H9 (cell line): ENCODE results near the gene PAPLN. TPM values are rescaled to one million over a fixed set of nuclear protein-coding genes. Genes with fewer than 3 reads are reported as not detected.

ENCODE experiments used
- DNase-seq: peaks from one replicate; pipeline ENCODE4 v3.0.0-alpha.2; 2017
- H2AFZ ChIP-seq: one replicate; pipeline ENCODE4 v1.6.1; 2013; ENCODE audit warnings: mild to moderate bottlenecking, low read length, control low read depth, moderate library complexity
- H2AK5ac ChIP-seq: 2 replicates; pipeline ENCODE4 v1.6.1; 2013; ENCODE audit warnings: low read length, control low read depth, mixed read lengths; ENCODE audit not compliant: insufficient read length
- H2BK120ac ChIP-seq: one replicate; pipeline ENCODE4 v1.6.1; 2013; ENCODE audit warnings: low read depth, mild to moderate bottlenecking, low read length, control low read depth, inconsistent platforms; ENCODE audit not compliant: poor library complexity, severe bottlenecking
- H2BK12ac ChIP-seq: 2 replicates; pipeline ENCODE4 v1.6.1; 2013; ENCODE audit warnings: low read length, control low read depth, mixed read lengths, low read depth; ENCODE audit not compliant: insufficient read length
- H2BK15ac ChIP-seq: 2 replicates; pipeline ENCODE4 v1.6.1; 2013; ENCODE audit warnings: low read depth, low read length, control low read depth
- H2BK20ac ChIP-seq: one replicate; pipeline ENCODE4 v1.6.1; 2013; ENCODE audit warnings: low read depth, mild to moderate bottlenecking, low read length, control low read depth, inconsistent platforms; ENCODE audit not compliant: poor library complexity, severe bottlenecking
- H2BK5ac ChIP-seq: 2 replicates; pipeline ENCODE4 v1.6.1; 2013; ENCODE audit warnings: low read length, control low read depth, mixed read lengths; ENCODE audit not compliant: insufficient read length
- H3K14ac ChIP-seq: 2 replicates; pipeline ENCODE4 v1.6.1; 2013; ENCODE audit warnings: low read length, control low read depth; ENCODE audit not compliant: insufficient read depth
- H3K18ac ChIP-seq: 2 replicates; pipeline ENCODE4 v1.6.1; 2013; ENCODE audit warnings: low read depth, mild to moderate bottlenecking, mixed read lengths, low read length, control low read depth; ENCODE audit not compliant: insufficient read length
- H3K23ac ChIP-seq: 2 replicates; pipeline ENCODE4 v1.6.1; 2013; ENCODE audit warnings: low read length, control low read depth, mixed read lengths, low read depth; ENCODE audit not compliant: insufficient read length
- H3K23me2 ChIP-seq: 2 replicates; pipeline ENCODE4 v1.6.1; 2013; ENCODE audit warnings: low read depth, mild to moderate bottlenecking, mixed read lengths, low read length, control low read depth; ENCODE audit not compliant: insufficient read length, poor library complexity, severe bottlenecking
- H3K27ac ChIP-seq: 2 replicates; pipeline ENCODE4 v1.5.1; 2013; ENCODE audit warnings: low read length, control low read depth, mixed read lengths, low read depth; ENCODE audit not compliant: insufficient read length
- H3K27me3 ChIP-seq: 2 replicates; pipeline ENCODE4 v1.6.1; 2013; ENCODE audit warnings: low read length, control low read depth, inconsistent platforms; ENCODE audit not compliant: insufficient read depth
- H3K4ac ChIP-seq: 2 replicates; pipeline ENCODE4 v1.6.1; 2013; ENCODE audit warnings: low read depth, mild to moderate bottlenecking, control low read depth, inconsistent platforms, low read length, moderate library complexity
- H3K4me1 ChIP-seq: 2 replicates; pipeline ENCODE4 v1.6.1; 2013; ENCODE audit warnings: low read length, control low read depth, inconsistent platforms; ENCODE audit not compliant: insufficient read depth
- H3K4me2 ChIP-seq: 2 replicates; pipeline ENCODE4 v1.6.1; 2013; ENCODE audit warnings: low read length, control low read depth, mixed read lengths; ENCODE audit not compliant: insufficient read length, insufficient read depth
- H3K56ac ChIP-seq: 2 replicates; pipeline ENCODE4 v1.6.1; 2013; ENCODE audit warnings: low read depth, mild to moderate bottlenecking, mixed read lengths, low read length, control low read depth; ENCODE audit not compliant: insufficient read length
- H3K79me1 ChIP-seq: 2 replicates; pipeline ENCODE4 v1.6.1; 2013; ENCODE audit warnings: low read depth, mild to moderate bottlenecking, moderate library complexity, low read length, control low read depth, inconsistent platforms; ENCODE audit not compliant: insufficient read depth, poor library complexity, severe bottlenecking
- H3K79me2 ChIP-seq: 2 replicates; pipeline ENCODE4 v1.6.1; 2013; ENCODE audit warnings: low read length, control low read depth, inconsistent platforms; ENCODE audit not compliant: insufficient read depth
- H3K9ac ChIP-seq: 2 replicates; pipeline ENCODE4 v1.6.1; 2013; ENCODE audit warnings: low read length, control low read depth, mixed read lengths; ENCODE audit not compliant: insufficient read length; ENCODE audit errors: extremely low read depth
- H3K9me3 ChIP-seq: one replicate; pipeline ENCODE4 v1.6.1; 2013; ENCODE audit warnings: low read depth, low read length, inconsistent platforms; ENCODE audit not compliant: control insufficient read depth
- H3T11ph ChIP-seq: one replicate; pipeline ENCODE4 v1.6.1; 2013; ENCODE audit warnings: mild to moderate bottlenecking, low read length, control low read depth, inconsistent platforms
- H4K20me1 ChIP-seq: one replicate; pipeline ENCODE4 v1.6.1; 2013; ENCODE audit not compliant: control insufficient read depth, insufficient read length, insufficient read depth
- H4K5ac ChIP-seq: 2 replicates; pipeline ENCODE4 v1.6.1; 2013; ENCODE audit warnings: low read depth, mild to moderate bottlenecking, mixed read lengths, low read length, control low read depth; ENCODE audit not compliant: insufficient read length
- H4K8ac ChIP-seq: replicated peaks from 2 replicates; pipeline ENCODE4 v1.6.1; 2013; ENCODE audit warnings: low read length, control low read depth, mixed read lengths, low read depth; ENCODE audit not compliant: insufficient read length
- H4K91ac ChIP-seq: 2 replicates; pipeline ENCODE4 v1.6.1; 2013; ENCODE audit warnings: low read depth, mild to moderate bottlenecking, moderate library complexity, mixed read lengths, low read length, control low read depth; ENCODE audit not compliant: insufficient read length
- H3K27ac Mint-ChIP-seq, 3 experiments: 2 replicates in 2 of 3; 3 replicates in 1 of 3; pipeline ENCODE4 v1.8.0; 2020 to 2021; ENCODE audit warnings: mixed read lengths in 3 of 3, mild to moderate bottlenecking in 1 of 3, moderate library complexity in 1 of 3
- H3K27me3 Mint-ChIP-seq: 2 replicates; pipeline ENCODE4 v1.8.0; 2021; ENCODE audit warnings: low read depth, mild to moderate bottlenecking, moderate library complexity, mixed read lengths
- H3K36me3 Mint-ChIP-seq, 3 experiments: 2 replicates in 2 of 3; 3 replicates in 1 of 3; pipeline ENCODE4 v1.8.0; 2020 to 2021; ENCODE audit warnings: low read depth in 3 of 3, mixed read lengths in 3 of 3; ENCODE audit not compliant: insufficient read depth in 1 of 3
- H3K4me1 Mint-ChIP-seq, 2 experiments: 2 replicates each; pipeline ENCODE4 v1.8.0; 2020; ENCODE audit warnings: mixed read lengths in 2 of 2
- H3K4me3 Mint-ChIP-seq, 2 experiments: 2 replicates in 1 of 2; 3 replicates in 1 of 2; pipeline ENCODE4 v1.8.0; 2020 to 2021; ENCODE audit warnings: mild to moderate bottlenecking in 2 of 2, mixed read lengths in 2 of 2, moderate library complexity in 1 of 2
- H3K9me3 Mint-ChIP-seq, 2 experiments: 2 replicates in 1 of 2; 3 replicates in 1 of 2; pipeline ENCODE4 v1.8.0; 2020; ENCODE audit warnings: mild to moderate bottlenecking in 2 of 2, mixed read lengths in 2 of 2, moderate library complexity in 1 of 2
- CTCF ChIP-seq: fragments of 200-600 bp; sonication (generic); conservative IDR thresholded peaks from 3 replicates; pipeline ENCODE4 v1.8.0; 2021; ENCODE audit warnings: antibody characterized with exemption, mild to moderate bottlenecking
- WGBS: extraction: QIAGEN DNeasy Blood & Tissue Kit; methylation state at CpG from one replicate; pipeline ENCODE4 v1.1.7; 2013; ENCODE audit warnings: missing lambda C conversion rate, low lambda C conversion rate, mixed read lengths; ENCODE audit not compliant: insufficient read length; ENCODE audit errors: extremely low coverage; 5-methylcytosine and 5-hydroxymethylcytosine counted together
- total RNA-seq: library from RNA; stranded (reverse); gene quantifications from 2 replicates; pipeline ENCODE4 v1.2.1, GENCODE V29; 2021

PAPLN gene
- total RNA-seq, 1 experiment from 2014 or later = 8.5 TPM

- H3K9ac ChIP-seq = no peak overlapping the region
- H4K8ac ChIP-seq = no peak overlapping the region
- no peaks in the 10 kb centered on the region for H3K23me2 ChIP-seq
- no peak overlapping the region for H3K27ac ChIP-seq
- no peaks in the 10 kb centered on the region for H3K79me1 ChIP-seq
- H3K23ac ChIP-seq = no peak overlapping the region
- no peak overlapping the region for H3K4me2 ChIP-seq
- Mint-ChIP-seq H3K4me3 (no peak overlapping the region), H3K9me3 (no peaks in the 10 kb centered on the region), H3K27ac (peak overlapping the region in 1 of 3 experiments; percentile 29; a peak in 1 of 7 replicates), H3K4me1 (peaks cover 0 to 4% of the 10 kb centered on the region in 2 experiments; a peak in 1 of 4 replicates), H3K27me3 (no peaks in the 10 kb centered on the region), H3K36me3 (peaks cover 17 to 55% (median 52%) of the 10 kb centered on the region in 3 experiments; a peak in 6 of 7 replicates)
- no peak overlapping the region for H2BK120ac ChIP-seq
- H3T11ph ChIP-seq = no peak overlapping the region
- H4K20me1 ChIP-seq = no peaks in the 10 kb centered on the region
- no peaks in the 10 kb centered on the region for H3K4me1 ChIP-seq
- no peak overlapping the region for H2AFZ ChIP-seq
- no peak overlapping the region for H2BK15ac ChIP-seq
- H3K4ac ChIP-seq = no peak overlapping the region
- no peaks in the 10 kb centered on the region for H3K9me3 ChIP-seq
- no peak overlapping the region for H4K91ac ChIP-seq
- no peak overlapping the region for H2BK5ac ChIP-seq
- DNase-seq = no peak
- no peaks in the 10 kb centered on the region for H3K27me3 ChIP-seq
- no peaks in the 10 kb centered on the region for H3K79me2 ChIP-seq
- H2BK12ac ChIP-seq = no peak overlapping the region
- no peak overlapping the region for H3K56ac ChIP-seq
- H2BK20ac ChIP-seq = no peak overlapping the region
- no CpG with 5 or more reads among the region's 2 CpGs for WGBS
- H4K5ac ChIP-seq = no peak overlapping the region
- no peak overlapping the region for H2AK5ac ChIP-seq
- no peak overlapping the region for H3K18ac ChIP-seq
- H3K14ac ChIP-seq = no peak overlapping the region
- no peak for TF ChIP-seq CTCF
These were observed 21.3 kb upstream of the PAPLN start for GRCh38 chr14:73216030-73216429.
